GM12891 (cell line): ENCODE measurements around the gene NSUN6.

Experiments
- POLR2A ChIP-seq: IDR thresholded peaks from 2 replicates; pipeline ENCODE4 v1.6.1; 2011; ENCODE audit warnings: low read depth, low read length, control low read depth
- POLR2AphosphoS5 ChIP-seq: IDR thresholded peaks from 2 replicates; pipeline ENCODE4 v1.6.1; 2011; ENCODE audit warnings: low read depth, low read length, control low read depth
- SPI1 ChIP-seq: IDR thresholded peaks from 2 replicates; pipeline ENCODE4 v1.6.1; 2011; ENCODE audit warnings: low read depth, low read length, control low read depth
- TAF1 ChIP-seq: IDR thresholded peaks from 2 replicates; pipeline ENCODE4 v1.6.1; 2011; ENCODE audit warnings: low read depth, low read length, control low read depth

- TF ChIP-seq POLR2AphosphoS5 (no peak), POLR2A (no peak), TAF1 (no peak), SPI1 (no peak)
Observed at GRCh38 chr10:18687195-18687594, 35.8 kb upstream of the NSUN6 start.
